IMR-90 (cell line): ENCODE data around the gene KLK8. TPM values are rescaled to one million over a fixed set of nuclear protein-coding genes. Genes with fewer than 3 reads are reported as not detected.

ENCODE experiments used
- ATAC-seq: fragments of 200-7000 bp; cut with Tn5 transposase; 2 replicates; pipeline ENCODE4 v1.9.1; 2020; ENCODE audit warnings: low read depth, mild to moderate bottlenecking, moderate library complexity
- BruUV-seq: library from RNA; stranded (reverse); fragments of 400-500 nt; replicated peaks from 2 replicates; lab custom pipeline; 2021; lab: Mats Ljungman, UMichigan
- CTCF ChIA-PET: fragments of 300-600 bp; formaldehyde crosslinking; extraction: SDS; loops from one replicate; lab custom pipeline; 2021; ENCODE audit warnings: antibody characterized with exemption; lab: Yijun Ruan, JAX
- POLR2A ChIA-PET: fragments of 300-600 bp; sonication (Branson Sonifier 250); formaldehyde crosslinking; loops from one replicate; lab custom pipeline; 2022; ENCODE audit warnings: antibody characterized with exemption; ENCODE audit not compliant: unreplicated experiment; lab: Charles Lee
- DNase-seq: peaks from one replicate; pipeline ENCODE4 v3.0.0; 2013
- H2AFZ ChIP-seq: replicated peaks from 2 replicates; pipeline ENCODE3; 2013; ENCODE audit warnings: low read length, mild to moderate bottlenecking; ENCODE audit not compliant: poor library complexity
- H2AK5ac ChIP-seq: 2 replicates; pipeline ENCODE4 v1.6.1; 2013; ENCODE audit warnings: low read depth, low read length, inconsistent platforms
- H2AK9ac ChIP-seq: replicated peaks from 2 replicates; pipeline ENCODE3; 2013; ENCODE audit warnings: mild to moderate bottlenecking, low read depth, low read length, moderate library complexity; ENCODE audit not compliant: poor library complexity
- H2BK120ac ChIP-seq: 2 replicates; pipeline ENCODE4 v1.6.1; 2013; ENCODE audit warnings: low read depth, low read length, inconsistent platforms
- H2BK15ac ChIP-seq: 3 replicates; pipeline ENCODE4 v1.6.1; 2013; ENCODE audit warnings: low read depth, low read length, inconsistent platforms
- H2BK20ac ChIP-seq: 2 replicates; pipeline ENCODE4 v1.6.1; 2013; ENCODE audit warnings: low read depth, mild to moderate bottlenecking, inconsistent platforms, low read length, moderate library complexity
- H2BK5ac ChIP-seq: 2 replicates; pipeline ENCODE4 v1.6.1; 2013; ENCODE audit warnings: mild to moderate bottlenecking, low read depth, low read length, inconsistent platforms; ENCODE audit not compliant: poor library complexity, severe bottlenecking
- H3K14ac ChIP-seq: replicated peaks from 2 replicates; pipeline ENCODE4 v1.6.1; 2013; ENCODE audit warnings: low read depth, low read length, inconsistent platforms
- H3K18ac ChIP-seq: 2 replicates; pipeline ENCODE4 v1.6.1; 2013; ENCODE audit warnings: low read depth, low read length, control low read depth
- H3K23ac ChIP-seq: 2 replicates; pipeline ENCODE4 v1.6.1; 2013; ENCODE audit warnings: low read depth, low read length, inconsistent platforms
- H3K27ac ChIP-seq: 2 replicates; pipeline ENCODE4 v1.5.1; 2013; ENCODE audit warnings: mild to moderate bottlenecking, control low read depth, low read length; ENCODE audit not compliant: insufficient read depth
- H3K27me3 ChIP-seq: 2 replicates; pipeline ENCODE4 v1.6.1; 2013; ENCODE audit warnings: low read length; ENCODE audit not compliant: control insufficient read depth, insufficient read depth
- H3K36me3 ChIP-seq: 2 replicates; pipeline ENCODE4 v1.6.1; 2013; ENCODE audit warnings: low read length, mixed read lengths; ENCODE audit not compliant: control insufficient read depth, insufficient read depth
- H3K4ac ChIP-seq: 2 replicates; pipeline ENCODE4 v1.6.1; 2013; ENCODE audit warnings: low read depth, low read length, inconsistent platforms
- H3K4me1 ChIP-seq: 2 replicates; pipeline ENCODE4 v1.6.1; 2013; ENCODE audit warnings: low read length, mixed read lengths; ENCODE audit not compliant: control insufficient read depth, insufficient read depth
- H3K4me2 ChIP-seq: 2 replicates; pipeline ENCODE4 v1.6.1; 2013; ENCODE audit warnings: low read depth, mild to moderate bottlenecking, control low read depth, low read length, moderate library complexity
- H3K4me3 ChIP-seq: 2 replicates; pipeline ENCODE4 v1.5.1; 2013; ENCODE audit warnings: low read depth, mild to moderate bottlenecking, control low read depth, low read length, moderate library complexity; ENCODE audit not compliant: insufficient read depth
- H3K56ac ChIP-seq: 2 replicates; pipeline ENCODE4 v1.6.1; 2013; ENCODE audit warnings: low read length, inconsistent platforms; ENCODE audit not compliant: insufficient read depth; ENCODE audit errors: extremely low read depth
- H3K79me1 ChIP-seq, 2 experiments: 2 replicates each; pipeline ENCODE4 v1.6.1; 2013; ENCODE audit warnings: low read length in 2 of 2, inconsistent platforms in 1 of 2, low read depth in 1 of 2
- H3K9ac ChIP-seq: 2 replicates; pipeline ENCODE4 v1.6.1; 2013; ENCODE audit warnings: low read depth, low read length, control low read depth
- H3K9me1 ChIP-seq: 2 replicates; pipeline ENCODE4 v1.6.1; 2013; ENCODE audit warnings: low read length, inconsistent platforms; ENCODE audit not compliant: insufficient read depth
- H3K9me3 ChIP-seq: 2 replicates; pipeline ENCODE4 v1.6.1; 2013; ENCODE audit warnings: low read length; ENCODE audit not compliant: control insufficient read depth, insufficient read depth
- H4K20me1 ChIP-seq: 2 replicates; pipeline ENCODE4 v1.6.1; 2013; ENCODE audit warnings: low read length, inconsistent platforms; ENCODE audit not compliant: insufficient read depth
- H4K5ac ChIP-seq: 2 replicates; pipeline ENCODE4 v1.6.1; 2013; ENCODE audit warnings: mild to moderate bottlenecking, low read depth, low read length, control low read depth
- H4K8ac ChIP-seq, 2 experiments: 2 replicates each; pipeline ENCODE4 v1.6.1; 2013; ENCODE audit warnings: low read depth in 2 of 2, low read length in 2 of 2, control low read depth in 1 of 2, inconsistent platforms in 1 of 2
- H4K91ac ChIP-seq: 2 replicates; pipeline ENCODE4 v1.6.1; 2013; ENCODE audit warnings: low read depth, low read length, inconsistent platforms; ENCODE audit not compliant: insufficient read depth
- BHLHE40 ChIP-seq: fragments of 150-350 bp; IDR thresholded peaks from 2 replicates; pipeline ENCODE4 v1.6.1; 2016; ENCODE audit warnings: mild to moderate bottlenecking, low read depth, low read length
- CEBPB ChIP-seq: IDR thresholded peaks from 2 replicates; pipeline ENCODE4 v1.6.1; 2012; ENCODE audit warnings: low read depth, low read length, improper control_type of control experiment
- CHD1 ChIP-seq: IDR thresholded peaks from 2 replicates; pipeline ENCODE4 v1.6.1; 2012; ENCODE audit warnings: low read depth, low read length, improper control_type of control experiment
- CTCF ChIP-seq: conservative IDR thresholded peaks from 2 replicates; pipeline ENCODE4 v1.5.1; 2012; ENCODE audit warnings: mild to moderate bottlenecking, low read depth, low read length, improper control_type of control experiment
- ELK1 ChIP-seq: fragments of 150-350 bp; IDR thresholded peaks from 2 replicates; pipeline ENCODE4 v1.6.1; 2016; ENCODE audit warnings: low read depth, mild to moderate bottlenecking, low read length, moderate library complexity, borderline replicate concordance
- FOS ChIP-seq: fragments of 150-350 bp; IDR thresholded peaks from 2 replicates; pipeline ENCODE4 v1.6.1; 2016; ENCODE audit warnings: low read depth, low read length
- MAFK ChIP-seq: IDR thresholded peaks from 2 replicates; pipeline ENCODE4 v1.6.1; 2012; ENCODE audit warnings: low read depth, low read length, improper control_type of control experiment
- MAZ ChIP-seq: IDR thresholded peaks from 2 replicates; pipeline ENCODE4 v1.6.1; 2012; ENCODE audit warnings: low read depth, mild to moderate bottlenecking, low read length, improper control_type of control experiment, moderate library complexity, borderline replicate concordance
- MXI1 ChIP-seq: IDR thresholded peaks from 2 replicates; pipeline ENCODE4 v1.6.1; 2012; ENCODE audit warnings: low read depth, mild to moderate bottlenecking, low read length, moderate library complexity, borderline replicate concordance
- NFE2L2 ChIP-seq: fragments of 150-350 bp; IDR thresholded peaks from 2 replicates; pipeline ENCODE4 v1.6.1; 2016; ENCODE audit warnings: low read depth, mild to moderate bottlenecking, low read length
- POLR2A ChIP-seq: IDR thresholded peaks from 2 replicates; pipeline ENCODE4 v1.6.1; 2012; ENCODE audit warnings: mild to moderate bottlenecking, low read depth, low read length
- RAD21 ChIP-seq: IDR thresholded peaks from 2 replicates; pipeline ENCODE4 v1.6.1; 2012; ENCODE audit warnings: low read length, improper control_type of control experiment
- RCOR1 ChIP-seq: IDR thresholded peaks from 2 replicates; pipeline ENCODE4 v1.6.1; 2012; ENCODE audit warnings: mild to moderate bottlenecking, low read length, improper control_type of control experiment; ENCODE audit not compliant: insufficient replicate concordance
- RFX5 ChIP-seq: IDR thresholded peaks from 2 replicates; pipeline ENCODE4 v1.8.0; 2012; ENCODE audit warnings: low read depth, mild to moderate bottlenecking, low read length, moderate library complexity
- SMC3 ChIP-seq: fragments of 150-350 bp; IDR thresholded peaks from 2 replicates; pipeline ENCODE4 v1.6.1; 2016; ENCODE audit warnings: low read depth, mild to moderate bottlenecking, antibody characterized with exemption, low read length, moderate library complexity
- USF2 ChIP-seq: fragments of 150-350 bp; IDR thresholded peaks from 2 replicates; pipeline ENCODE4 v1.6.1; 2017; ENCODE audit warnings: mild to moderate bottlenecking, antibody characterized with exemption, low read length, low read depth
- WGBS, 2 experiments: methylation state at CpG; one replicate each; pipeline versions ENCODE4 v1.1.5 to v1.1.7; 2013; ENCODE audit warnings: missing lambda C conversion rate in 2 of 2; ENCODE audit not compliant: insufficient read length in 1 of 2; ENCODE audit errors: extremely low coverage in 2 of 2; 5-methylcytosine and 5-hydroxymethylcytosine counted together
- dilution Hi-C: fragments of 300-500 bp; cut with HindIII; formaldehyde crosslinking; loops from one replicate; pipeline ENCODE4 v1.14.3; 2018; ENCODE audit warnings: low sequenced_read_pairs; ENCODE audit not compliant: unreplicated experiment
- in situ Hi-C: fragments of 300-500 bp; cut with MboI; formaldehyde crosslinking; loops from 3 replicates; pipeline ENCODE4 v1.14.3; 2019; ENCODE audit warnings: low sequenced_read_pairs, inconsistent platforms, mixed read lengths
- intact Hi-C: fragments of 100-400 bp; cut with micrococcal nuclease; formaldehyde crosslinking; loops from 2 replicates; pipeline ENCODE4 v1.10.0; 2022
- polyA plus RNA-seq, 3 experiments: library from polyadenylated mRNA; depleted of rRNA; stranded (reverse); fragments of >200 nt; gene quantifications; 2 replicates each; pipeline ENCODE4 v1.2.3, GENCODE V29; 2012; ENCODE audit warnings: low replicate concordance in 1 of 3
- total RNA-seq: library from RNA; depleted of rRNA; stranded (reverse); fragments of >200 nt; gene quantifications from 2 replicates; pipeline ENCODE4 v1.2.3, GENCODE V29; 2012

The KLK8 gene
- total and polyA plus RNA-seq, 2 of the 4 experiments (the other 2 are of a cell fraction), result not detected

- H3K23ac ChIP-seq, result no peak overlapping the region
- no peaks in the 10 kb centered on the region for H3K4me1 ChIP-seq
- in situ Hi-C loops, result no loop called here
- no peak overlapping the region for H4K91ac ChIP-seq
- no peaks in the 10 kb centered on the region for H3K9me1 ChIP-seq
- H4K8ac ChIP-seq, result no peak overlapping the region
- POLR2A ChIA-PET, result no interaction called here
- no peaks in the 10 kb centered on the region for H3K79me1 ChIP-seq
- no peak overlapping the region for H2BK5ac ChIP-seq
- H3K27me3 ChIP-seq, result no peaks in the 10 kb centered on the region
- H4K20me1 ChIP-seq, result no peaks in the 10 kb centered on the region
- H2AFZ ChIP-seq, result no peak overlapping the region
- ATAC-seq, result no peak
- H4K5ac ChIP-seq, result no peak overlapping the region
- H3K9ac ChIP-seq, result no peak overlapping the region
- DNase-seq, result no peak
- H3K4me3 ChIP-seq, result no peak overlapping the region
- no peak overlapping the region for H2BK15ac ChIP-seq
- no peak overlapping the region for H2AK5ac ChIP-seq
- H3K9me3 ChIP-seq, result no peaks in the 10 kb centered on the region
- TF ChIP-seq CTCF, result no peak
- TF ChIP-seq MXI1, result no peak
- no peak for TF ChIP-seq NFE2L2
- no peak for TF ChIP-seq POLR2A
- TF ChIP-seq RFX5, result no peak
- no peak for TF ChIP-seq ELK1
- TF ChIP-seq MAFK, result no peak
- TF ChIP-seq FOS, result no peak
- TF ChIP-seq CHD1, result no peak
- TF ChIP-seq SMC3, result no peak
- TF ChIP-seq BHLHE40, result no peak
- no peak for TF ChIP-seq USF2
- no peak for TF ChIP-seq MAZ
- TF ChIP-seq CEBPB, result no peak
- TF ChIP-seq RCOR1, result no peak
- no peak for TF ChIP-seq RAD21
- no peaks in the 10 kb centered on the region for H3K36me3 ChIP-seq
- CTCF ChIA-PET, result interaction anchor here (0.6 to 1.2 kb wide), 2 partner anchors 26 to 690 kb away, joined by 3 to 4 read pairs; no protein-coding TSS in a partner anchor
- no peak overlapping the region for H2AK9ac ChIP-seq
- WGBS, 2 experiments, result 20% methylated on average over 1 of the region's 4 CpGs; no CpG with 5 or more reads in 1 of the 2 experiments
- no peak overlapping the region for H3K18ac ChIP-seq
- H3K4ac ChIP-seq, result no peak overlapping the region
- dilution Hi-C loops, result no loop called here
- no TSS peak for BruUV-seq
- no peak overlapping the region for H3K27ac ChIP-seq
- no peak overlapping the region for H2BK20ac ChIP-seq
- intact Hi-C loops, result no loop called here
- H3K4me2 ChIP-seq, result no peak overlapping the region
- H3K56ac ChIP-seq, result no peak overlapping the region
- H2BK120ac ChIP-seq, result no peak overlapping the region
- no peak overlapping the region for H3K14ac ChIP-seq
Measured at GRCh38 chr19:51047031-51047335, 45.6 kb upstream of the KLK8 start.
